Liver (tissue), 9 donors: ENCODE measurements around the gene SCO2. TPM values are rescaled to one million over a fixed set of nuclear protein-coding genes. Genes with fewer than 3 reads are reported as not detected.
A peak's percentile ranks its signal among the peaks of the same experiment; 100 is the strongest.

ENCODE experiments used
- DNase-seq: peaks from one replicate; pipeline ENCODE4 v3.0.0-alpha.2; 2017; ENCODE audit warnings: low spot score
- H3K27ac ChIP-seq, 2 donors: one replicate each; pipeline ENCODE4 v1.7.0; 2013; ENCODE audit warnings: inconsistent platforms in 2 of 2, low read length in 2 of 2, control low read depth in 1 of 2, low read depth in 1 of 2, mild to moderate bottlenecking in 1 of 2
- H3K27me3 ChIP-seq, 4 donors: one replicate each; pipeline versions ENCODE4 v1.6.1 to v1.7.0; 2013; ENCODE audit warnings: low read length in 3 of 4, inconsistent platforms in 1 of 4, mild to moderate bottlenecking in 1 of 4, moderate library complexity in 1 of 4; ENCODE audit not compliant: control insufficient read depth in 4 of 4, insufficient read depth in 4 of 4
- H3K36me3 ChIP-seq, 4 donors: one replicate each; pipeline versions ENCODE4 v1.6.1 to v1.7.0; 2013; ENCODE audit warnings: low read length in 3 of 4, mild to moderate bottlenecking in 3 of 4, low read depth in 1 of 4, moderate library complexity in 1 of 4; ENCODE audit not compliant: control insufficient read depth in 4 of 4, insufficient read depth in 3 of 4
- H3K4me1 ChIP-seq, 4 donors: one replicate each; pipeline versions ENCODE4 v1.6.1 to v1.7.0; 2013; ENCODE audit warnings: low read length in 3 of 4, mild to moderate bottlenecking in 3 of 4, moderate library complexity in 1 of 4; ENCODE audit not compliant: control insufficient read depth in 4 of 4, insufficient read depth in 4 of 4
- H3K4me3 ChIP-seq, 3 donors: one replicate each; pipeline versions ENCODE4 v1.6.1 to v1.7.0; 2013; ENCODE audit warnings: low read length in 3 of 3, control low read depth in 1 of 3, low read depth in 1 of 3, mild to moderate bottlenecking in 1 of 3
- H3K9ac ChIP-seq, 2 donors: one replicate each; pipeline ENCODE4 v1.7.0; 2013; ENCODE audit warnings: low read length in 2 of 2, mild to moderate bottlenecking in 2 of 2, moderate library complexity in 2 of 2, control low read depth in 1 of 2, low read depth in 1 of 2
- H3K9me3 ChIP-seq, 4 donors: one replicate each; pipeline versions ENCODE4 v1.6.1 to v1.7.0; 2013; ENCODE audit warnings: low read length in 3 of 4; ENCODE audit not compliant: control insufficient read depth in 4 of 4
- EGR1 ChIP-seq, 2 donors: IDR thresholded peaks; 2 replicates each; pipeline ENCODE4 v1.6.1; 2016 to 2018; ENCODE audit warnings: antibody characterized with exemption in 2 of 2, low read depth in 2 of 2
- FOXA1 ChIP-seq: IDR thresholded peaks from 2 replicates; pipeline ENCODE4 v1.6.1; 2016; ENCODE audit warnings: antibody characterized with exemption
- FOXA2 ChIP-seq: IDR thresholded peaks from 2 replicates; pipeline ENCODE4 v1.6.1; 2016; ENCODE audit warnings: antibody characterized with exemption
- GABPA ChIP-seq, 2 donors: IDR thresholded peaks in 1 of 2; conservative IDR thresholded peaks in 1 of 2; 2 replicates each; pipeline ENCODE4 v1.6.1; 2016; ENCODE audit warnings: antibody characterized with exemption in 2 of 2, mild to moderate bottlenecking in 1 of 2, moderate library complexity in 1 of 2
- HNF4A ChIP-seq, 2 donors: conservative IDR thresholded peaks; 2 replicates each; pipeline ENCODE4 v1.6.1; 2016; ENCODE audit warnings: antibody characterized with exemption in 2 of 2, mild to moderate bottlenecking in 2 of 2
- HNF4G ChIP-seq: IDR thresholded peaks from 2 replicates; pipeline ENCODE4 v1.6.1; 2016; ENCODE audit warnings: antibody characterized with exemption
- JUND ChIP-seq, 2 donors: IDR thresholded peaks; 2 replicates each; pipeline ENCODE4 v1.6.1; 2016; ENCODE audit warnings: antibody characterized with exemption in 2 of 2
- NR2F2 ChIP-seq: IDR thresholded peaks from 2 replicates; pipeline ENCODE4 v1.6.1; 2016; ENCODE audit warnings: antibody characterized with exemption
- RAD21 ChIP-seq, 2 donors: IDR thresholded peaks; 2 replicates each; pipeline ENCODE4 v1.6.1; 2016; ENCODE audit warnings: antibody characterized with exemption in 2 of 2, mild to moderate bottlenecking in 2 of 2
- RXRA ChIP-seq, 2 donors: IDR thresholded peaks; 2 replicates each; pipeline ENCODE4 v1.6.1; 2017 to 2018; ENCODE audit warnings: antibody characterized with exemption in 2 of 2, mild to moderate bottlenecking in 1 of 2
- SP1 ChIP-seq: IDR thresholded peaks from 2 replicates; pipeline ENCODE4 v1.6.1; 2018; ENCODE audit warnings: antibody characterized with exemption, mild to moderate bottlenecking
- TAF1 ChIP-seq: conservative IDR thresholded peaks from 2 replicates; pipeline ENCODE4 v1.6.1; 2016; ENCODE audit warnings: antibody characterized with exemption, mild to moderate bottlenecking
- YY1 ChIP-seq: IDR thresholded peaks from 2 replicates; pipeline ENCODE4 v1.6.1; 2016; ENCODE audit warnings: antibody characterized with exemption, mild to moderate bottlenecking
- WGBS: extraction: QIAGEN DNeasy Blood & Tissue Kit; methylation state at CpG from one replicate; pipeline ENCODE4 v1.1.7; 2013; 5-methylcytosine and 5-hydroxymethylcytosine counted together
- polyA plus RNA-seq, 2 donors: library from polyadenylated mRNA; stranded (reverse) in 1 of 2; unstranded in 1 of 2; fragments of 200-250 nt in 1 of 2; fragments of >200 nt in 1 of 2; fragmentation: Nextera tagmentation in 1 of 2; extraction: Ambion mirVana in 1 of 2; gene quantifications; one replicate each; pipeline versions ENCODE4 v1.2.1 to v1.2.3, GENCODE V29; 2013 to 2015
- total RNA-seq, 2 donors: library from RNA; depleted of rRNA; stranded (reverse); fragments of >200 nt; gene quantifications; one replicate each; pipeline ENCODE4 v1.2.3, GENCODE V29; 2014
- TF ChIP-seq, protein P1 (sequence below): IDR thresholded peaks from 2 replicates; pipeline ENCODE4 v1.6.1; 2016; ENCODE audit warnings: antibody characterized with exemption
- TF ChIP-seq, protein P2 (sequence below): IDR thresholded peaks from 2 replicates; pipeline ENCODE4 v1.6.1; 2016; ENCODE audit warnings: antibody characterized with exemption
- TF ChIP-seq, protein P3 (sequence below): fragments of 150-350 bp; IDR thresholded peaks from 2 replicates; pipeline ENCODE4 v1.5.1; 2017; ENCODE audit warnings: improper control_type of control experiment, low read depth, low read length; ENCODE audit not compliant: missing input control
- TF ChIP-seq, protein P4 (sequence below): IDR thresholded peaks from 2 replicates; pipeline ENCODE4 v1.6.1; 2016; ENCODE audit warnings: antibody characterized with exemption, mild to moderate bottlenecking
- TF ChIP-seq, protein P5 (sequence below): IDR thresholded peaks from 2 replicates; pipeline ENCODE4 v1.6.1; 2016; ENCODE audit warnings: antibody characterized with exemption
- donor health status: healthy.
- donor health status: healthy.
- donor health status: healthy.
- donor health status: healthy.
- donor health status: healthy.

The SCO2 gene
- total and polyA plus RNA-seq, 4 donors, result 1.4 to 2.9 (median 1.8) TPM

DNA sequence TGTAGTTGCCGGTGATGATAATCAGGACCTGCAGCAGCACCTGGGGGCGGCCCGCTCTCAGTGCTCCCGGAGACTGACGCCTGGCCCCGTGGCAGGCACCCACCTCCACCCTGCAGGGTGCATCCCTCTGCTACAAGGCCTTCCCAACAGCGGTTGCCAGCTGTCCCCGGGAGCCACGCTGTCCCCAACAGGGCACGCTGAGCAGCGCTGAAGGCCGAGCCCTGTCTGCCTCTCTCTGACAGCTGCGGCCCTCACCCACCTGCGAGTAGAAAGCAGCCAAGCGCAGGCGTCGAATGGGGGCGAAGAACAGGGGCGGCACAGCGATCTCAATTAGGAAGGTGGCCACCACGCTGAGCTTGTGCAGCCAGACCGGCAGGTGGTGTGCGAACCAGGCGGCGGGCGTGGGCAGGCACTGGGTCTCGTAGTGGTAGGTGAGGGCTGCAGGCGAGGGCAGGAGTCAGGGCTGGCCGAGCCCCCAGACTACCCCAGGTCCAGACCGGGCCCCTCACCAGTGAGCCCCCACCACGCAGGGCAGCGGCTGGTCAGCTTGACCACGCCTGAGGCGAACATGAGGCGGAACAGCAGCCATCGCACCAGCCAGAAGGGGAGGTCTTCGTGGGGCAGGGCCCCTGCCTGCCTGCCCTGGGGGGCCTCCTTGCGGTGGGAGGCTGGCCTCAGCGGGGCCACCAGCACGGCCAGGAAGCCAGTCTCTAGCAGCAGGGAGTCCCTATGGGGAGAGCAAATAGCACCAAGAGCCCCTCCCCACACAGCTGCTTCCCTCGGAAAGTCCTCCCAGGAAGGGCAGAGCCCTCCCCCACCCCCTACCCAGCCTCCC lies 19.4 kb downstream of the SCO2 start:
- H3K27me3 ChIP-seq, result no peaks in the 10 kb centered on the region
- peaks cover 0 to 21% (median 7%) of the 10 kb centered on the region in 4 donors for H3K36me3 ChIP-seq
- no peak for DNase-seq
- H3K27ac ChIP-seq, result no peak overlapping the region
- H3K4me1 ChIP-seq, result peaks cover 11 to 27% (median 24%) of the 10 kb centered on the region in 4 donors
- H3K9ac ChIP-seq, result no peak overlapping the region
- peak overlapping the region in 1 of 3 donors; percentile 89 for H3K4me3 ChIP-seq
- WGBS, result 93% methylated on average over 41 of the region's 41 CpGs
- TF ChIP-seq EGR1 (IDR thresholded peaks at IDR 0.05; ENCODE audit: low read depth in 2 of 2), result no peak
- no peak for TF ChIP-seq RXRA (IDR thresholded peaks at IDR 0.05)
- no peak for TF ChIP-seq FOXA2
- no peak for TF ChIP-seq TAF1
- TF ChIP-seq RAD21 (IDR thresholded peaks at IDR 0.05), result no peak
- TF ChIP-seq JUND (IDR thresholded peaks at IDR 0.05), result no peak
- no peak for TF ChIP-seq SP1
- TF ChIP-seq, protein P1, sequence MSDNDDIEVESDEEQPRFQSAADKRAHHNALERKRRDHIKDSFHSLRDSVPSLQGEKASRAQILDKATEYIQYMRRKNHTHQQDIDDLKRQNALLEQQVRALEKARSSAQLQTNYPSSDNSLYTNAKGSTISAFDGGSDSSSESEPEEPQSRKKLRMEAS, result no peak
- no peak for TF ChIP-seq FOXA1
- TF ChIP-seq HNF4G, result no peak
- TF ChIP-seq, protein P2, sequence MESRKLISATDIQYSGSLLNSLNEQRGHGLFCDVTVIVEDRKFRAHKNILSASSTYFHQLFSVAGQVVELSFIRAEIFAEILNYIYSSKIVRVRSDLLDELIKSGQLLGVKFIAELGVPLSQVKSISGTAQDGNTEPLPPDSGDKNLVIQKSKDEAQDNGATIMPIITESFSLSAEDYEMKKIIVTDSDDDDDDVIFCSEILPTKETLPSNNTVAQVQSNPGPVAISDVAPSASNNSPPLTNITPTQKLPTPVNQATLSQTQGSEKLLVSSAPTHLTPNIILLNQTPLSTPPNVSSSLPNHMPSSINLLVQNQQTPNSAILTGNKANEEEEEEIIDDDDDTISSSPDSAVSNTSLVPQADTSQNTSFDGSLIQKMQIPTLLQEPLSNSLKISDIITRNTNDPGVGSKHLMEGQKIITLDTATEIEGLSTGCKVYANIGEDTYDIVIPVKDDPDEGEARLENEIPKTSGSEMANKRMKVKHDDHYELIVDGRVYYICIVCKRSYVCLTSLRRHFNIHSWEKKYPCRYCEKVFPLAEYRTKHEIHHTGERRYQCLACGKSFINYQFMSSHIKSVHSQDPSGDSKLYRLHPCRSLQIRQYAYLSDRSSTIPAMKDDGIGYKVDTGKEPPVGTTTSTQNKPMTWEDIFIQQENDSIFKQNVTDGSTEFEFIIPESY, result no peak
- TF ChIP-seq, protein P3, sequence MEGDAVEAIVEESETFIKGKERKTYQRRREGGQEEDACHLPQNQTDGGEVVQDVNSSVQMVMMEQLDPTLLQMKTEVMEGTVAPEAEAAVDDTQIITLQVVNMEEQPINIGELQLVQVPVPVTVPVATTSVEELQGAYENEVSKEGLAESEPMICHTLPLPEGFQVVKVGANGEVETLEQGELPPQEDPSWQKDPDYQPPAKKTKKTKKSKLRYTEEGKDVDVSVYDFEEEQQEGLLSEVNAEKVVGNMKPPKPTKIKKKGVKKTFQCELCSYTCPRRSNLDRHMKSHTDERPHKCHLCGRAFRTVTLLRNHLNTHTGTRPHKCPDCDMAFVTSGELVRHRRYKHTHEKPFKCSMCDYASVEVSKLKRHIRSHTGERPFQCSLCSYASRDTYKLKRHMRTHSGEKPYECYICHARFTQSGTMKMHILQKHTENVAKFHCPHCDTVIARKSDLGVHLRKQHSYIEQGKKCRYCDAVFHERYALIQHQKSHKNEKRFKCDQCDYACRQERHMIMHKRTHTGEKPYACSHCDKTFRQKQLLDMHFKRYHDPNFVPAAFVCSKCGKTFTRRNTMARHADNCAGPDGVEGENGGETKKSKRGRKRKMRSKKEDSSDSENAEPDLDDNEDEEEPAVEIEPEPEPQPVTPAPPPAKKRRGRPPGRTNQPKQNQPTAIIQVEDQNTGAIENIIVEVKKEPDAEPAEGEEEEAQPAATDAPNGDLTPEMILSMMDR, result no peak
- no peak for TF ChIP-seq HNF4A (conservative IDR thresholded peaks at IDR 0.05)
- no peak for TF ChIP-seq GABPA (IDR thresholded peaks at IDR 0.05 in 1 of 2, conservative IDR thresholded peaks at IDR 0.05 in 1 of 2)
- no peak for TF ChIP-seq YY1
- TF ChIP-seq, protein P4, sequence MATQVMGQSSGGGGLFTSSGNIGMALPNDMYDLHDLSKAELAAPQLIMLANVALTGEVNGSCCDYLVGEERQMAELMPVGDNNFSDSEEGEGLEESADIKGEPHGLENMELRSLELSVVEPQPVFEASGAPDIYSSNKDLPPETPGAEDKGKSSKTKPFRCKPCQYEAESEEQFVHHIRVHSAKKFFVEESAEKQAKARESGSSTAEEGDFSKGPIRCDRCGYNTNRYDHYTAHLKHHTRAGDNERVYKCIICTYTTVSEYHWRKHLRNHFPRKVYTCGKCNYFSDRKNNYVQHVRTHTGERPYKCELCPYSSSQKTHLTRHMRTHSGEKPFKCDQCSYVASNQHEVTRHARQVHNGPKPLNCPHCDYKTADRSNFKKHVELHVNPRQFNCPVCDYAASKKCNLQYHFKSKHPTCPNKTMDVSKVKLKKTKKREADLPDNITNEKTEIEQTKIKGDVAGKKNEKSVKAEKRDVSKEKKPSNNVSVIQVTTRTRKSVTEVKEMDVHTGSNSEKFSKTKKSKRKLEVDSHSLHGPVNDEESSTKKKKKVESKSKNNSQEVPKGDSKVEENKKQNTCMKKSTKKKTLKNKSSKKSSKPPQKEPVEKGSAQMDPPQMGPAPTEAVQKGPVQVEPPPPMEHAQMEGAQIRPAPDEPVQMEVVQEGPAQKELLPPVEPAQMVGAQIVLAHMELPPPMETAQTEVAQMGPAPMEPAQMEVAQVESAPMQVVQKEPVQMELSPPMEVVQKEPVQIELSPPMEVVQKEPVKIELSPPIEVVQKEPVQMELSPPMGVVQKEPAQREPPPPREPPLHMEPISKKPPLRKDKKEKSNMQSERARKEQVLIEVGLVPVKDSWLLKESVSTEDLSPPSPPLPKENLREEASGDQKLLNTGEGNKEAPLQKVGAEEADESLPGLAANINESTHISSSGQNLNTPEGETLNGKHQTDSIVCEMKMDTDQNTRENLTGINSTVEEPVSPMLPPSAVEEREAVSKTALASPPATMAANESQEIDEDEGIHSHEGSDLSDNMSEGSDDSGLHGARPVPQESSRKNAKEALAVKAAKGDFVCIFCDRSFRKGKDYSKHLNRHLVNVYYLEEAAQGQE, result no peak
- no peak for TF ChIP-seq NR2F2
- TF ChIP-seq, protein P5, sequence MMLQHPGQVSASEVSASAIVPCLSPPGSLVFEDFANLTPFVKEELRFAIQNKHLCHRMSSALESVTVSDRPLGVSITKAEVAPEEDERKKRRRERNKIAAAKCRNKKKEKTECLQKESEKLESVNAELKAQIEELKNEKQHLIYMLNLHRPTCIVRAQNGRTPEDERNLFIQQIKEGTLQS, result no peak
- H3K9me3 ChIP-seq, result no peaks in the 10 kb centered on the region
